ENCODE data around the gene MPO. TPM values are rescaled to one million over a fixed set of nuclear protein-coding genes. Genes with fewer than 3 reads are reported as not detected.

The MPO gene
- total RNA-seq, 1 experiment from 2014 or later: not detected

DNA sequence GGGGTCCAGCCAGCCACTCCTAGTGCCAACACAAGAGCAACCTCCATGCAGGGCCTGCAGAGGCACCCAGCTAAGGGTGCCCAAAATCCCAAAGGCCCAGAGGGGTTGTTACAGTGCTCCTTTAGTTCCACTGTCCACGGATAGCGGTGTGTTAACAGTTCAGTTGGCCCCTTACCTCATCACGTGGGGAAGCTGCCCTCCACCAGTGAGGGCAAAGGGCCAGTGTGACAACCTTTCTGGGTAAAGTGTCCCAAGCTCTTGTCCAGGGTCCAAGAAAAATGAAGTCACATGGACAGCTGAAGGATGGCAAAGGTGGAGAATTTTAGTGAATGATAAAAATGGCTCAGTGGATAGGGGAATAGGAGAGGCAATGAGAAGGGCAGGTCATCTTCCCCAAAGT is 53.0 kb downstream of the MPO start:
- RAD21 ChIA-PET (ENCODE audit: low non-redundant PET in 1 of 2, low total read pairs in 2 of 2, uncharacterized antibody in 2 of 2, unreplicated experiment in 2 of 2): no interaction called here
- H3K27ac ChIP-seq (ENCODE audit: low read depth, low read length): no peak overlapping the region
- no peak for DNase-seq (ENCODE audit: low read depth, low spot score)
- TF ChIP-seq, protein P1, sequence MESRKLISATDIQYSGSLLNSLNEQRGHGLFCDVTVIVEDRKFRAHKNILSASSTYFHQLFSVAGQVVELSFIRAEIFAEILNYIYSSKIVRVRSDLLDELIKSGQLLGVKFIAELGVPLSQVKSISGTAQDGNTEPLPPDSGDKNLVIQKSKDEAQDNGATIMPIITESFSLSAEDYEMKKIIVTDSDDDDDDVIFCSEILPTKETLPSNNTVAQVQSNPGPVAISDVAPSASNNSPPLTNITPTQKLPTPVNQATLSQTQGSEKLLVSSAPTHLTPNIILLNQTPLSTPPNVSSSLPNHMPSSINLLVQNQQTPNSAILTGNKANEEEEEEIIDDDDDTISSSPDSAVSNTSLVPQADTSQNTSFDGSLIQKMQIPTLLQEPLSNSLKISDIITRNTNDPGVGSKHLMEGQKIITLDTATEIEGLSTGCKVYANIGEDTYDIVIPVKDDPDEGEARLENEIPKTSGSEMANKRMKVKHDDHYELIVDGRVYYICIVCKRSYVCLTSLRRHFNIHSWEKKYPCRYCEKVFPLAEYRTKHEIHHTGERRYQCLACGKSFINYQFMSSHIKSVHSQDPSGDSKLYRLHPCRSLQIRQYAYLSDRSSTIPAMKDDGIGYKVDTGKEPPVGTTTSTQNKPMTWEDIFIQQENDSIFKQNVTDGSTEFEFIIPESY (IDR thresholded peaks at IDR 0.05; ENCODE audit: extremely low read depth, insufficient replicate concordance, low read length): no peak
- no peak for TF ChIP-seq SRF (IDR thresholded peaks at IDR 0.05; ENCODE audit: low read depth)
- TF ChIP-seq SP1 (IDR thresholded peaks at IDR 0.05; ENCODE audit: low read depth): no peak
- TF ChIP-seq EZH2 (IDR thresholded peaks at IDR 0.05): no peak
- TF ChIP-seq POLR2A (IDR thresholded peaks at IDR 0.05; ENCODE audit: borderline replicate concordance, extremely low read depth, insufficient read depth, insufficient read length): no peak
- TF ChIP-seq, protein P2, sequence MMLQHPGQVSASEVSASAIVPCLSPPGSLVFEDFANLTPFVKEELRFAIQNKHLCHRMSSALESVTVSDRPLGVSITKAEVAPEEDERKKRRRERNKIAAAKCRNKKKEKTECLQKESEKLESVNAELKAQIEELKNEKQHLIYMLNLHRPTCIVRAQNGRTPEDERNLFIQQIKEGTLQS (IDR thresholded peaks at IDR 0.05): no peak
- TF ChIP-seq ELF1 (IDR thresholded peaks at IDR 0.05; ENCODE audit: borderline replicate concordance, low read depth): no peak
- no peak for TF ChIP-seq FOSL1 (IDR thresholded peaks at IDR 0.05; ENCODE audit: low read depth)
- TF ChIP-seq YY1 (IDR thresholded peaks at IDR 0.05; ENCODE audit: extremely low read depth, insufficient replicate concordance, low read depth, low read length): no peak
- TF ChIP-seq POLR2AphosphoS5 (IDR thresholded peaks at IDR 0.05; ENCODE audit: low read depth, low read length): no peak
- TF ChIP-seq, protein P3, sequence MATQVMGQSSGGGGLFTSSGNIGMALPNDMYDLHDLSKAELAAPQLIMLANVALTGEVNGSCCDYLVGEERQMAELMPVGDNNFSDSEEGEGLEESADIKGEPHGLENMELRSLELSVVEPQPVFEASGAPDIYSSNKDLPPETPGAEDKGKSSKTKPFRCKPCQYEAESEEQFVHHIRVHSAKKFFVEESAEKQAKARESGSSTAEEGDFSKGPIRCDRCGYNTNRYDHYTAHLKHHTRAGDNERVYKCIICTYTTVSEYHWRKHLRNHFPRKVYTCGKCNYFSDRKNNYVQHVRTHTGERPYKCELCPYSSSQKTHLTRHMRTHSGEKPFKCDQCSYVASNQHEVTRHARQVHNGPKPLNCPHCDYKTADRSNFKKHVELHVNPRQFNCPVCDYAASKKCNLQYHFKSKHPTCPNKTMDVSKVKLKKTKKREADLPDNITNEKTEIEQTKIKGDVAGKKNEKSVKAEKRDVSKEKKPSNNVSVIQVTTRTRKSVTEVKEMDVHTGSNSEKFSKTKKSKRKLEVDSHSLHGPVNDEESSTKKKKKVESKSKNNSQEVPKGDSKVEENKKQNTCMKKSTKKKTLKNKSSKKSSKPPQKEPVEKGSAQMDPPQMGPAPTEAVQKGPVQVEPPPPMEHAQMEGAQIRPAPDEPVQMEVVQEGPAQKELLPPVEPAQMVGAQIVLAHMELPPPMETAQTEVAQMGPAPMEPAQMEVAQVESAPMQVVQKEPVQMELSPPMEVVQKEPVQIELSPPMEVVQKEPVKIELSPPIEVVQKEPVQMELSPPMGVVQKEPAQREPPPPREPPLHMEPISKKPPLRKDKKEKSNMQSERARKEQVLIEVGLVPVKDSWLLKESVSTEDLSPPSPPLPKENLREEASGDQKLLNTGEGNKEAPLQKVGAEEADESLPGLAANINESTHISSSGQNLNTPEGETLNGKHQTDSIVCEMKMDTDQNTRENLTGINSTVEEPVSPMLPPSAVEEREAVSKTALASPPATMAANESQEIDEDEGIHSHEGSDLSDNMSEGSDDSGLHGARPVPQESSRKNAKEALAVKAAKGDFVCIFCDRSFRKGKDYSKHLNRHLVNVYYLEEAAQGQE (IDR thresholded peaks at IDR 0.05; ENCODE audit: low read depth): no peak
- no peak for TF ChIP-seq ZFX (IDR thresholded peaks at IDR 0.05)
- TF ChIP-seq, protein P4, sequence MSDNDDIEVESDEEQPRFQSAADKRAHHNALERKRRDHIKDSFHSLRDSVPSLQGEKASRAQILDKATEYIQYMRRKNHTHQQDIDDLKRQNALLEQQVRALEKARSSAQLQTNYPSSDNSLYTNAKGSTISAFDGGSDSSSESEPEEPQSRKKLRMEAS (IDR thresholded peaks at IDR 0.05): no peak
- no peak for TF ChIP-seq EGR1 (IDR thresholded peaks at IDR 0.05; ENCODE audit: low read depth)
- TF ChIP-seq, protein P5, sequence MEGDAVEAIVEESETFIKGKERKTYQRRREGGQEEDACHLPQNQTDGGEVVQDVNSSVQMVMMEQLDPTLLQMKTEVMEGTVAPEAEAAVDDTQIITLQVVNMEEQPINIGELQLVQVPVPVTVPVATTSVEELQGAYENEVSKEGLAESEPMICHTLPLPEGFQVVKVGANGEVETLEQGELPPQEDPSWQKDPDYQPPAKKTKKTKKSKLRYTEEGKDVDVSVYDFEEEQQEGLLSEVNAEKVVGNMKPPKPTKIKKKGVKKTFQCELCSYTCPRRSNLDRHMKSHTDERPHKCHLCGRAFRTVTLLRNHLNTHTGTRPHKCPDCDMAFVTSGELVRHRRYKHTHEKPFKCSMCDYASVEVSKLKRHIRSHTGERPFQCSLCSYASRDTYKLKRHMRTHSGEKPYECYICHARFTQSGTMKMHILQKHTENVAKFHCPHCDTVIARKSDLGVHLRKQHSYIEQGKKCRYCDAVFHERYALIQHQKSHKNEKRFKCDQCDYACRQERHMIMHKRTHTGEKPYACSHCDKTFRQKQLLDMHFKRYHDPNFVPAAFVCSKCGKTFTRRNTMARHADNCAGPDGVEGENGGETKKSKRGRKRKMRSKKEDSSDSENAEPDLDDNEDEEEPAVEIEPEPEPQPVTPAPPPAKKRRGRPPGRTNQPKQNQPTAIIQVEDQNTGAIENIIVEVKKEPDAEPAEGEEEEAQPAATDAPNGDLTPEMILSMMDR (IDR thresholded peaks at IDR 0.05 in 2 of 3, conservative IDR thresholded peaks at IDR 0.05 in 1 of 3; ENCODE audit: borderline replicate concordance in 1 of 3, insufficient read depth in 1 of 3, low read depth in 2 of 3, low read length in 2 of 3): no peak
- H3K9me2 ChIP-seq (ENCODE audit: insufficient read depth): no peaks in the 10 kb centered on the region
- POLR2A ChIA-PET: no interaction called here
- no TSS peak for BruUV-seq (replicated peaks)
- CTCF ChIA-PET: no interaction called here
- no peak overlapping the region for H3K4me2 ChIP-seq (ENCODE audit: low read length)
- H2AFZ ChIP-seq (ENCODE audit: low read depth, low read length, poor library complexity, severe bottlenecking): no peak overlapping the region
- ATAC-seq: no peak
- H3K9ac ChIP-seq (ENCODE audit: low read length): no peak overlapping the region
- H4K20me1 ChIP-seq (ENCODE audit: insufficient read depth): no peaks in the 10 kb centered on the region
- no peaks in the 10 kb centered on the region for H3K36me3 ChIP-seq (ENCODE audit: control insufficient read depth in 1 of 2, insufficient read depth in 2 of 2, low read length in 2 of 2)
- H3K27me3 ChIP-seq (ENCODE audit: insufficient read depth, low read length): no peaks in the 10 kb centered on the region; the same call in 1 of the 2 replicates
- no peaks in the 10 kb centered on the region for H3K9me3 ChIP-seq (ENCODE audit: control insufficient read depth in 1 of 2, insufficient read depth in 1 of 2, low read depth in 1 of 2, low read length in 2 of 2)
- no peak overlapping the region for H3K4me3 ChIP-seq (replicated peaks in 1 of 2; ENCODE audit: low read depth in 1 of 2, low read length in 2 of 2)
- intact Hi-C loops (cut with micrococcal nuclease): no loop called here
- no peaks in the 10 kb centered on the region for H3K79me2 ChIP-seq (ENCODE audit: insufficient read depth, low read length)
- H3K4me1 ChIP-seq (ENCODE audit: control insufficient read depth in 1 of 2, insufficient read depth in 2 of 2, low read length in 2 of 2): peaks cover 6 to 13% of the 10 kb centered on the region in 2 experiments; a peak in 3 of 4 replicates
